HEK293 (cell line): ENCODE data around the gene ADM2.

ENCODE experiments used
- CTCF ChIA-PET: fragments of 350-600 bp; formaldehyde crosslinking; extraction: SDS; loops from one replicate; lab custom pipeline; 2021; ENCODE audit warnings: antibody characterized with exemption; lab: Yijun Ruan, JAX
- POLR2A ChIA-PET: fragments of 300-600 bp; formaldehyde crosslinking; extraction: SDS; loops from one replicate; lab custom pipeline; 2020; ENCODE audit warnings: antibody characterized with exemption, inconsistent platforms; lab: Yijun Ruan, JAX
- H3K27ac ChIP-seq: fragments of 200-500 bp; sonication (Bioruptor generic); 2 replicates; pipeline ENCODE4 v1.5.1; 2014; ENCODE audit warnings: low read depth, low read length, control low read depth, inconsistent platforms; ENCODE audit errors: extremely low read depth
- H3K36me3 ChIP-seq, 2 experiments: fragments of 200-500 bp in 1 of 2; sonication (Bioruptor generic) in 1 of 2; 1 replicate in 1 of 2; 2 replicates in 1 of 2; pipeline ENCODE4 v1.5.1; 2014 to 2017; ENCODE audit warnings: inconsistent platforms in 2 of 2, low read length in 2 of 2; ENCODE audit not compliant: control insufficient read depth in 2 of 2, insufficient read depth in 1 of 2
- H3K4me1 ChIP-seq: fragments of 200-500 bp; sonication (Bioruptor generic); 2 replicates; pipeline ENCODE4 v1.5.1; 2014; ENCODE audit warnings: mild to moderate bottlenecking, low read length, inconsistent platforms; ENCODE audit not compliant: control insufficient read depth, insufficient read depth
- H3K4me3 ChIP-seq: 2 replicates; pipeline ENCODE4 v1.5.1; 2011; ENCODE audit warnings: low read depth, mild to moderate bottlenecking, control low read depth, low read length, moderate library complexity
- H3K9me3 ChIP-seq: fragments of 200-500 bp; sonication (Bioruptor generic); 2 replicates; pipeline ENCODE4 v1.5.1; 2014; ENCODE audit warnings: low read depth, low read length, inconsistent platforms; ENCODE audit not compliant: control insufficient read depth, insufficient read depth
- ATF2 ChIP-seq: fragments of 450-650 bp; formaldehyde crosslinking; IDR thresholded peaks from 2 replicates; pipeline ENCODE4 v1.5.1; 2016; ENCODE audit warnings: missing biosample characterization, missing genetic modification characterization, low read depth
- EGR2 ChIP-seq: fragments of 450-650 bp; formaldehyde crosslinking; IDR thresholded peaks from 2 replicates; pipeline ENCODE4 v1.5.1; 2016; ENCODE audit warnings: low read depth, missing biosample characterization, missing genetic modification characterization
- ELK4 ChIP-seq: IDR thresholded peaks from 2 replicates; pipeline ENCODE4 v1.6.1; 2011; ENCODE audit warnings: mild to moderate bottlenecking, low read depth, low read length, borderline replicate concordance
- GFI1B ChIP-seq: fragments of 450-650 bp; formaldehyde crosslinking; IDR thresholded peaks from 2 replicates; pipeline ENCODE4 v1.5.1; 2016; ENCODE audit warnings: missing biosample characterization, missing genetic modification characterization
- GLIS2 ChIP-seq: fragments of 450-650 bp; formaldehyde crosslinking; IDR thresholded peaks from 2 replicates; pipeline ENCODE4 v1.5.1; 2016; ENCODE audit warnings: missing biosample characterization, missing genetic modification characterization
- HOXD13 ChIP-seq: sonication (generic); formaldehyde crosslinking; IDR thresholded peaks from 2 replicates; pipeline ENCODE4 v1.8.0; 2022; ENCODE audit warnings: missing genetic modification reagents, borderline replicate concordance
- KLF1 ChIP-seq: fragments of 450-650 bp; formaldehyde crosslinking; IDR thresholded peaks from 2 replicates; pipeline ENCODE4 v1.5.1; 2016; ENCODE audit warnings: missing biosample characterization, missing genetic modification characterization
- KLF16 ChIP-seq: fragments of 450-650 bp; formaldehyde crosslinking; IDR thresholded peaks from 2 replicates; pipeline ENCODE4 v1.5.1; 2017; ENCODE audit warnings: missing biosample characterization, missing genetic modification characterization
- KLF8 ChIP-seq: fragments of 450-650 bp; formaldehyde crosslinking; IDR thresholded peaks from 2 replicates; pipeline ENCODE4 v1.5.1; 2016; ENCODE audit warnings: missing biosample characterization, missing genetic modification characterization
- MZF1 ChIP-seq: fragments of 450-650 bp; formaldehyde crosslinking; IDR thresholded peaks from 2 replicates; pipeline ENCODE4 v1.5.1; 2017; ENCODE audit warnings: missing biosample characterization, missing genetic modification characterization, borderline replicate concordance
- ZBTB7A ChIP-seq: fragments of 450-650 bp; formaldehyde crosslinking; IDR thresholded peaks from 2 replicates; pipeline ENCODE4 v1.5.1; 2016; ENCODE audit warnings: low read depth, missing biosample characterization, missing genetic modification characterization
- ZBTB8A ChIP-seq: fragments of 450-650 bp; formaldehyde crosslinking; IDR thresholded peaks from 2 replicates; pipeline ENCODE4 v1.5.1; 2016; ENCODE audit warnings: missing biosample characterization, missing genetic modification characterization
- ZNF121 ChIP-seq: fragments of 450-650 bp; formaldehyde crosslinking; IDR thresholded peaks from 2 replicates; pipeline ENCODE4 v1.5.1; 2016; ENCODE audit warnings: missing biosample characterization, missing genetic modification characterization
- ZNF138 ChIP-seq: fragments of 450-650 bp; formaldehyde crosslinking; IDR thresholded peaks from 2 replicates; pipeline ENCODE4 v1.5.1; 2016; ENCODE audit warnings: missing biosample characterization, missing genetic modification characterization, borderline replicate concordance
- ZNF23 ChIP-seq: fragments of 450-650 bp; formaldehyde crosslinking; IDR thresholded peaks from 2 replicates; pipeline ENCODE4 v1.5.1; 2016; ENCODE audit warnings: missing biosample characterization, missing genetic modification characterization, borderline replicate concordance
- ZNF335 ChIP-seq: fragments of 450-650 bp; formaldehyde crosslinking; conservative IDR thresholded peaks from 2 replicates; pipeline ENCODE4 v1.5.1; 2016; ENCODE audit warnings: missing biosample characterization, missing genetic modification characterization
- ZNF473 ChIP-seq: fragments of 450-650 bp; formaldehyde crosslinking; IDR thresholded peaks from 2 replicates; pipeline ENCODE4 v1.5.1; 2017; ENCODE audit warnings: missing biosample characterization, missing genetic modification characterization
- ZNF561 ChIP-seq: fragments of 450-650 bp; IDR thresholded peaks from 2 replicates; pipeline ENCODE4 v1.5.1; 2018; ENCODE audit warnings: missing biosample characterization, missing genetic modification characterization, borderline replicate concordance
- ZNF658 ChIP-seq: fragments of 450-650 bp; formaldehyde crosslinking; IDR thresholded peaks from 2 replicates; pipeline ENCODE4; 2016; ENCODE audit warnings: missing biosample characterization, missing genetic modification characterization
- ZNF776 ChIP-seq: fragments of 450-650 bp; formaldehyde crosslinking; IDR thresholded peaks from 2 replicates; pipeline ENCODE4 v1.5.0; 2017; ENCODE audit warnings: missing biosample characterization, missing genetic modification characterization, borderline replicate concordance
- ZSCAN23 ChIP-seq: fragments of 450-650 bp; formaldehyde crosslinking; IDR thresholded peaks from 2 replicates; pipeline ENCODE4 v1.5.1; 2016; ENCODE audit warnings: missing biosample characterization, missing genetic modification characterization
- TF ChIP-seq, protein P1 (sequence below): fragments of 450-650 bp; formaldehyde crosslinking; IDR thresholded peaks from 2 replicates; pipeline ENCODE4 v1.5.1; 2016; ENCODE audit warnings: missing biosample characterization, missing genetic modification characterization
- TF ChIP-seq, protein P2 (sequence below): fragments of 450-650 bp; formaldehyde crosslinking; IDR thresholded peaks from 2 replicates; pipeline ENCODE4 v1.5.1; 2017; ENCODE audit warnings: missing biosample characterization, missing genetic modification characterization
- TF ChIP-seq, protein P3 (sequence below): fragments of 450-650 bp; formaldehyde crosslinking; IDR thresholded peaks from 2 replicates; pipeline ENCODE4 v1.5.0; 2017; ENCODE audit warnings: missing biosample characterization, missing genetic modification characterization, borderline replicate concordance

Gene ADM2

DNA sequence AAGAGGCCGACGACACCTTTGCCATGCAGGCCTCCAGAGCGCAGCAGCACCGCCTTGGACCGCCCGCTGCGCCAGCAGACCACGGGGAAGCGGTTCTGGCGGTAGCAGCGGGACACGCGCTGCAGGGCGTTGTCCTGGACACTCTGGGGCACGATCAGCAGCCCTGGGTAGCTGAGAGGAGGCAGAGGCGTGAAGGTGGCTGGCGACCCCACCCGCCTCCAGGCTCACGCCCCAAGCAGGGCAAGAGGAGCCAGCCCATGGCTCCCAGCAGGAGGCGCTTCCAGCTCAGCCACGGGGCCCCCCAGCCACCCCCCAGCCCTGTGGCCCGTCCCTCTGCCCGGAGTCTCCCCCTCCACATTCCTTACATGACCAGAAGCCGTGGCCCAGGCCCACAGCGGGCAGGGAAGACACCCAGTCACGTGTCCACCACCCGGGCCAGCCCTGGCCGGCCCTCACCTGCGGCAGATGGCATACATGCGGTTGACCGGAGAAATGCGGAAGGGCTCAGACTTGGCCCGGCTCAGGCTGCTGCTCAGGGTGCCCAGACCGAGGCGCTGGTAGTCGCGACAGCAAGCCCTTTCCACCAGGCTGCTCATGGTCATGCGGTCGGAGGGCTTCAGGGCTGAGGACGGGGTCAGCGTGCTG, 21.7 kb upstream of the ADM2 start:
- Histone ChIP-seq H3K9me3 (no peaks in the 10 kb centered on the region), H3K4me1 (no peaks in the 10 kb centered on the region), H3K27ac (no peak overlapping the region), H3K4me3 (no peak overlapping the region), H3K36me3 (peaks cover 8 to 96% of the 10 kb centered on the region in 2 experiments; a peak in 2 of 3 replicates)
- ChIA-PET CTCF (no interaction called here), POLR2A (interaction anchor here (0.6 to 1.5 kb wide), 4 partner anchors 14 to 378 kb away, joined by 3 to 8 read pairs (median 4); partner anchors contain the start of gene SCO2)
- TF ChIP-seq GLIS2 (tag by site-specific recombination) (0 out of 2 replicates have a peak, but pooled peaks have one; percentile 6), MZF1 (tag by site-specific recombination) (no peak), ZNF561 (tag by site-specific recombination) (no peak), ZBTB7A (tag by site-specific recombination) (no peak), ZSCAN23 (tag by site-specific recombination) (no peak), ATF2 (tag by site-specific recombination) (no peak), ZNF23 (tag by site-specific recombination) (no peak), ZNF776 (tag by site-specific recombination) (no peak), ZNF138 (tag by site-specific recombination) (no peak), ELK4 (no peak), ZNF335 (no peak), KLF8 (tag by site-specific recombination) (peak; percentile 45; the same call in 1 of the 2 replicates), ZNF121 (no peak), EGR2 (tag by site-specific recombination) (no peak), GFI1B (tag by site-specific recombination) (no peak), ZNF473 (no peak)
- TF ChIP-seq, protein P1, sequence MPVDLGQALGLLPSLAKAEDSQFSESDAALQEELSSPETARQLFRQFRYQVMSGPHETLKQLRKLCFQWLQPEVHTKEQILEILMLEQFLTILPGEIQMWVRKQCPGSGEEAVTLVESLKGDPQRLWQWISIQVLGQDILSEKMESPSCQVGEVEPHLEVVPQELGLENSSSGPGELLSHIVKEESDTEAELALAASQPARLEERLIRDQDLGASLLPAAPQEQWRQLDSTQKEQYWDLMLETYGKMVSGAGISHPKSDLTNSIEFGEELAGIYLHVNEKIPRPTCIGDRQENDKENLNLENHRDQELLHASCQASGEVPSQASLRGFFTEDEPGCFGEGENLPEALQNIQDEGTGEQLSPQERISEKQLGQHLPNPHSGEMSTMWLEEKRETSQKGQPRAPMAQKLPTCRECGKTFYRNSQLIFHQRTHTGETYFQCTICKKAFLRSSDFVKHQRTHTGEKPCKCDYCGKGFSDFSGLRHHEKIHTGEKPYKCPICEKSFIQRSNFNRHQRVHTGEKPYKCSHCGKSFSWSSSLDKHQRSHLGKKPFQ (tag by site-specific recombination): no peak
- TF ChIP-seq, protein P2, sequence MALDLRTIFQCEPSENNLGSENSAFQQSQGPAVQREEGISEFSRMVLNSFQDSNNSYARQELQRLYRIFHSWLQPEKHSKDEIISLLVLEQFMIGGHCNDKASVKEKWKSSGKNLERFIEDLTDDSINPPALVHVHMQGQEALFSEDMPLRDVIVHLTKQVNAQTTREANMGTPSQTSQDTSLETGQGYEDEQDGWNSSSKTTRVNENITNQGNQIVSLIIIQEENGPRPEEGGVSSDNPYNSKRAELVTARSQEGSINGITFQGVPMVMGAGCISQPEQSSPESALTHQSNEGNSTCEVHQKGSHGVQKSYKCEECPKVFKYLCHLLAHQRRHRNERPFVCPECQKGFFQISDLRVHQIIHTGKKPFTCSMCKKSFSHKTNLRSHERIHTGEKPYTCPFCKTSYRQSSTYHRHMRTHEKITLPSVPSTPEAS: no peak

GRCh38 chr22:50460938-50461337, 20.4 kb upstream of the ADM2 start:
- no peaks in the 10 kb centered on the region for H3K9me3 ChIP-seq
- POLR2A ChIA-PET: interaction anchor here (0.5 to 1.5 kb wide), 3 partner anchors 9 to 164 kb away, joined by 3 to 5 read pairs (median 4); partner anchors contain the start of gene SCO2
- TF ChIP-seq KLF8 (tag by site-specific recombination) (0 out of 2 replicates have a peak, but pooled peaks have one; percentile 18), ZBTB8A (tag by site-specific recombination) (no peak), HOXD13 (CRISPR knock-in tag) (no peak), KLF16 (no peak), ZBTB7A (tag by site-specific recombination) (no peak), ZNF658 (tag by site-specific recombination) (no peak), KLF1 (peak; percentile 73)
- TF ChIP-seq, protein P3, sequence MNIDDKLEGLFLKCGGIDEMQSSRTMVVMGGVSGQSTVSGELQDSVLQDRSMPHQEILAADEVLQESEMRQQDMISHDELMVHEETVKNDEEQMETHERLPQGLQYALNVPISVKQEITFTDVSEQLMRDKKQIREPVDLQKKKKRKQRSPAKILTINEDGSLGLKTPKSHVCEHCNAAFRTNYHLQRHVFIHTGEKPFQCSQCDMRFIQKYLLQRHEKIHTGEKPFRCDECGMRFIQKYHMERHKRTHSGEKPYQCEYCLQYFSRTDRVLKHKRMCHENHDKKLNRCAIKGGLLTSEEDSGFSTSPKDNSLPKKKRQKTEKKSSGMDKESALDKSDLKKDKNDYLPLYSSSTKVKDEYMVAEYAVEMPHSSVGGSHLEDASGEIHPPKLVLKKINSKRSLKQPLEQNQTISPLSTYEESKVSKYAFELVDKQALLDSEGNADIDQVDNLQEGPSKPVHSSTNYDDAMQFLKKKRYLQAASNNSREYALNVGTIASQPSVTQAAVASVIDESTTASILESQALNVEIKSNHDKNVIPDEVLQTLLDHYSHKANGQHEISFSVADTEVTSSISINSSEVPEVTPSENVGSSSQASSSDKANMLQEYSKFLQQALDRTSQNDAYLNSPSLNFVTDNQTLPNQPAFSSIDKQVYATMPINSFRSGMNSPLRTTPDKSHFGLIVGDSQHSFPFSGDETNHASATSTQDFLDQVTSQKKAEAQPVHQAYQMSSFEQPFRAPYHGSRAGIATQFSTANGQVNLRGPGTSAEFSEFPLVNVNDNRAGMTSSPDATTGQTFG (tag by site-specific recombination): no peak
- no peaks in the 10 kb centered on the region for H3K4me1 ChIP-seq
- CTCF ChIA-PET: interaction anchor here (0.9 to 1.1 kb wide), 3 partner anchors 11 to 233 kb away, joined by 3 to 4 read pairs (median 4); no protein-coding TSS in a partner anchor
- no peak overlapping the region for H3K27ac ChIP-seq
- H3K4me3 ChIP-seq: no peak overlapping the region
- peaks cover 8 to 96% of the 10 kb centered on the region in 2 experiments; a peak in 2 of 3 replicates for H3K36me3 ChIP-seq
